ENCODE data around the gene DNAJB12. TPM values are rescaled to one million over a fixed set of nuclear protein-coding genes. Genes with fewer than 3 reads are reported as not detected.
"Not testable (repeated sequence)": the region's sequence is repeated elsewhere in the genome, so short reads cannot be mapped to it uniquely, and the experiment has no call there.

Gene DNAJB12
- 10 to 100 TPM; 19.7 to 21.9 TPM for total RNA-seq

GRCh38 chr10:72354356-72355213 is at the start of gene DNAJB12:
DNAJB12 (minus strand) TSS chr10:72354919; CDS start chr10:72354897, 22 bp downstream.
- peak within 1 kb of the TSS; percentile 82 for H3K4me3 Mint-ChIP-seq
- CTCF ChIA-PET, result interaction anchor here (0.6 to 2.6 kb wide), 5 partner anchors 10 to 506 kb away, joined by 3 to 11 read pairs (median 3); no protein-coding TSS in a partner anchor
- intact Hi-C loops (cut with DNase I, micrococcal nuclease), result loop anchor here in 1 of 2 experiments (1.0 to 10.0 kb wide), 7 partner anchors 34 to 1390 kb away; partner anchors contain the start of genes ECD, FAM149B1, MCU and MICU1
- ATAC-seq (peak; percentile 83), DNase-seq (peak; percentile 93)
- peak within 1 kb of the TSS; percentile 98 for H3K27ac Mint-ChIP-seq
- H3K4me1 Mint-ChIP-seq, result peaks cover 35% of the 10 kb centered on the region
- peaks cover 13% of the 10 kb centered on the region for H3K36me3 Mint-ChIP-seq (ENCODE audit: low read depth)
- POLR2A ChIA-PET, result interaction anchor here (0.7 to 1.0 kb wide), 2 partner anchors 95 to 337 kb away, joined by 5 read pairs; partner anchors contain the start of gene MCU
- no peaks in the 10 kb centered on the region for H3K9me3 Mint-ChIP-seq (ENCODE audit: low read depth)
- no peaks in the 10 kb centered on the region for H3K27me3 Mint-ChIP-seq

GRCh38 chr10:72395581-72395980 is 40.9 kb upstream of the DNAJB12 start:
- CTCF ChIA-PET, result not testable (repeated sequence)

GRCh38 chr10:72392571-72392970 is 37.9 kb upstream of the DNAJB12 start:
- Mint-ChIP-seq H3K4me3 (no peak overlapping the region), H3K9me3 (ENCODE audit: low read depth) (no peaks in the 10 kb centered on the region), H3K27me3 (no peaks in the 10 kb centered on the region), H3K4me1 (peaks cover 2% of the 10 kb centered on the region), H3K36me3 (ENCODE audit: low read depth) (peaks cover 3% of the 10 kb centered on the region), H3K27ac (no peak overlapping the region)
- ATAC-seq (no peak), DNase-seq (no peak)
- intact Hi-C loops (cut with DNase I, micrococcal nuclease), result no loop called here
- CTCF ChIA-PET, result no interaction called here
- POLR2A ChIA-PET, result no interaction called here

More at GRCh38 chr10:72395581-72395980, 40.9 kb upstream of the DNAJB12 start:
- POLR2A ChIA-PET; ATAC-seq; H3K27me3 Mint-ChIP-seq; H3K9me3 Mint-ChIP-seq (ENCODE audit: low read depth); intact Hi-C loops (cut with DNase I, micrococcal nuclease); DNase-seq; H3K27ac Mint-ChIP-seq; H3K4me3 Mint-ChIP-seq; H3K36me3 Mint-ChIP-seq (ENCODE audit: low read depth); H3K4me1 Mint-ChIP-seq: not testable (repeated sequence)

GRCh38 chr10:72390764-72391163 is 36.0 kb upstream of the DNAJB12 start:
- intact Hi-C loops (cut with DNase I, micrococcal nuclease), result no loop called here
- Mint-ChIP-seq H3K36me3 (ENCODE audit: low read depth) (peaks cover 3% of the 10 kb centered on the region), H3K4me1 (peaks cover 2% of the 10 kb centered on the region), H3K27ac (no peak overlapping the region), H3K27me3 (no peaks in the 10 kb centered on the region), H3K9me3 (ENCODE audit: low read depth) (no peaks in the 10 kb centered on the region), H3K4me3 (no peak overlapping the region)
- ChIA-PET CTCF (interaction anchor here (0.7 to 1.2 kb wide), 2 partner anchors 9 to 485 kb away, joined by 3 to 4 read pairs; no protein-coding TSS in a partner anchor), POLR2A (no interaction called here)
- no peak for DNase-seq
- ATAC-seq, result no peak

GRCh38 chr10:72389716-72390115 is 35.0 kb upstream of the DNAJB12 start:
- ChIA-PET CTCF (interaction anchor here (0.8 to 0.9 kb wide), 2 partner anchors 26 to 99 kb away, joined by 3 read pairs; no protein-coding TSS in a partner anchor), POLR2A (no interaction called here)
- peaks cover 2% of the 10 kb centered on the region for H3K4me1 Mint-ChIP-seq
- no peaks in the 10 kb centered on the region for H3K27me3 Mint-ChIP-seq
- no peaks in the 10 kb centered on the region for H3K9me3 Mint-ChIP-seq (ENCODE audit: low read depth)
- DNase-seq (no peak), ATAC-seq (no peak)
- intact Hi-C loops (cut with DNase I, micrococcal nuclease), result no loop called here
- H3K27ac Mint-ChIP-seq, result no peak overlapping the region
- H3K4me3 Mint-ChIP-seq, result no peak overlapping the region
- H3K36me3 Mint-ChIP-seq (ENCODE audit: low read depth), result no peaks in the 10 kb centered on the region

GRCh38 chr10:72389014-72389413 is 34.3 kb upstream of the DNAJB12 start:
- no peaks in the 10 kb centered on the region for H3K36me3 Mint-ChIP-seq (ENCODE audit: low read depth)
- no peaks in the 10 kb centered on the region for H3K27me3 Mint-ChIP-seq
- intact Hi-C loops (cut with DNase I, micrococcal nuclease), result no loop called here
- no peak overlapping the region for H3K27ac Mint-ChIP-seq
- H3K9me3 Mint-ChIP-seq (ENCODE audit: low read depth), result no peaks in the 10 kb centered on the region
- ATAC-seq (no peak), DNase-seq (no peak)
- peaks cover 2% of the 10 kb centered on the region for H3K4me1 Mint-ChIP-seq
- ChIA-PET CTCF (interaction anchor here (0.8 to 0.9 kb wide), 2 partner anchors 25 to 99 kb away, joined by 3 read pairs; no protein-coding TSS in a partner anchor), POLR2A (no interaction called here)
- no peak overlapping the region for H3K4me3 Mint-ChIP-seq

- no peak overlapping the region for H3K27ac Mint-ChIP-seq
- H3K27me3 Mint-ChIP-seq, result no peaks in the 10 kb centered on the region
- H3K9me3 Mint-ChIP-seq (ENCODE audit: low read depth), result no peaks in the 10 kb centered on the region
- no peak overlapping the region for H3K4me3 Mint-ChIP-seq
- H3K36me3 Mint-ChIP-seq (ENCODE audit: low read depth), result no peaks in the 10 kb centered on the region
- DNase-seq, result no peak
- ChIA-PET POLR2A (no interaction called here), CTCF (interaction anchor here (0.7 to 1.0 kb wide), 3 partner anchors 15 to 714 kb away, joined by 3 read pairs; no protein-coding TSS in a partner anchor)
- intact Hi-C loops (cut with DNase I, micrococcal nuclease), result no loop called here
- no peak for ATAC-seq
- peaks cover 2% of the 10 kb centered on the region for H3K4me1 Mint-ChIP-seq
These were observed 33.3 kb upstream of the DNAJB12 start for GRCh38 chr10:72388062-72388461.

GRCh38 chr10:72386916-72387586 is 32.3 kb upstream of the DNAJB12 start:
- Mint-ChIP-seq H3K4me3 (no peak overlapping the region), H3K36me3 (ENCODE audit: low read depth) (no peaks in the 10 kb centered on the region), H3K4me1 (peaks cover 2% of the 10 kb centered on the region), H3K9me3 (ENCODE audit: low read depth) (no peaks in the 10 kb centered on the region), H3K27me3 (no peaks in the 10 kb centered on the region), H3K27ac (no peak overlapping the region)
- intact Hi-C loops (cut with DNase I, micrococcal nuclease), result no loop called here
- ChIA-PET POLR2A (no interaction called here), CTCF (interaction anchor here (1.0 kb wide), 2 partner anchors 14 to 271 kb away, joined by 3 read pairs; no protein-coding TSS in a partner anchor)
- ATAC-seq, result no peak
- DNase-seq, result no peak

GRCh38 chr10:72385724-72386123 is 31.0 kb upstream of the DNAJB12 start:
- ATAC-seq (no peak), DNase-seq (no peak)
- intact Hi-C loops (cut with DNase I, micrococcal nuclease), result no loop called here
- Mint-ChIP-seq H3K9me3 (ENCODE audit: low read depth) (no peaks in the 10 kb centered on the region), H3K36me3 (ENCODE audit: low read depth) (no peaks in the 10 kb centered on the region), H3K4me1 (peaks cover 2% of the 10 kb centered on the region), H3K27ac (no peak overlapping the region), H3K4me3 (no peak overlapping the region), H3K27me3 (no peaks in the 10 kb centered on the region)
- ChIA-PET POLR2A (no interaction called here), CTCF (no interaction called here)

GRCh38 chr10:72384982-72385381 is 30.3 kb upstream of the DNAJB12 start:
- ATAC-seq; CTCF ChIA-PET; POLR2A ChIA-PET; H3K4me3 Mint-ChIP-seq; H3K27me3 Mint-ChIP-seq; H3K36me3 Mint-ChIP-seq (ENCODE audit: low read depth); intact Hi-C loops (cut with DNase I, micrococcal nuclease); H3K9me3 Mint-ChIP-seq (ENCODE audit: low read depth); DNase-seq; H3K27ac Mint-ChIP-seq; H3K4me1 Mint-ChIP-seq: not testable (repeated sequence)

- ATAC-seq (no peak), DNase-seq (no peak)
- ChIA-PET POLR2A (no interaction called here), CTCF (no interaction called here)
- Mint-ChIP-seq H3K4me3 (no peak overlapping the region), H3K27ac (no peak overlapping the region), H3K4me1 (peaks cover 5% of the 10 kb centered on the region), H3K27me3 (no peaks in the 10 kb centered on the region), H3K36me3 (ENCODE audit: low read depth) (no peaks in the 10 kb centered on the region), H3K9me3 (ENCODE audit: low read depth) (no peaks in the 10 kb centered on the region)
- intact Hi-C loops (cut with DNase I, micrococcal nuclease), result no loop called here
These were observed 25.1 kb upstream of the DNAJB12 start for GRCh38 chr10:72379776-72380175.
